HT1080 (cell line): Measurements from ENCODE around the gene MRPL44. TPM values are rescaled to one million over a fixed set of nuclear protein-coding genes. Genes with fewer than 3 reads are reported as not detected.

Source experiments
- DNase-seq: peaks from one replicate; pipeline ENCODE4 v3.0.0-alpha.2; 2015; ENCODE audit warnings: low read depth
- total RNA-seq: library from RNA; depleted of rRNA; stranded (reverse); fragments of >200 nt; shearing (Covaris generic); gene quantifications from 2 replicates; pipeline ENCODE4 v1.2.3, GENCODE V29; 2014

The MRPL44 gene
- total RNA-seq, 1 experiment from 2014 or later, result 47.8 TPM

GRCh38 chr2:223935459-223936125, 21.7 kb upstream of the MRPL44 start:
- DNase-seq, result no peak

GRCh38 chr2:223936862-223937326, 20.4 kb upstream of the MRPL44 start:
- no peak for DNase-seq

- DNase-seq, result no peak
These were observed 19.7 kb upstream of the MRPL44 start for GRCh38 chr2:223937535-223937934.

GRCh38 chr2:223939438-223939837, 17.8 kb upstream of the MRPL44 start:
- DNase-seq, result peak; percentile 46

DNA sequence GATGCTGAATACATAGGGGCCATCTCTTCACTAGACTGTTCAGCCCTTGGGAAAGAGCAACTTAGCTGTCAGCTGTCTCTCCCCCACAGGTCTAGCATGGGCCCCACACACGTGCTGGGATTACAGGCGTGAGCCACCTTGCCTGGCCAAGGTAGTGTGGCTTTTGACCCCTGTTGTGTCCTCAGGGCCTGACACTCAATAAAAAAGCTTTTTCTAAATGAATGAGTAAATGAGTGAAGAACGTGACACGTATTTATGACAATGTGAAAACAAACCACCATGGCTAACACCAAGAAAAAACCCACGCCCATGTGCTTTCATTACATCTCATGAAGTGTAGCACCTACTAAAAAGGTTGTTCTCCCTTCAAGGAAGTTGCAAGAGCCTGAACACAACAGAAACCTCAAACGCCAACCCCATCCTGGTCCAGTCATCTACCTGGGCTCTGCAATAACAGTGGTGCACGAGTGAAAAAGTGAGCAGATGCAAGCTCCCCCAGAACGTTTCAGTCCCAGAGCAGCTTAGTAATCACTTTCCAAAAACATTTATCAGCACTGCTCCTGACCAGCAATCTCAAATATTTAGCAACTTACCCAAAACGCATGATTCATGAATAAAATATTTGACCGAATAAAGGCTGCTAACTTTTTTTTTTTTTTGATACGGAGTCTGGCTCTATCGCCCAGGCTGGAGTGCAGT, 15.5 kb upstream of the MRPL44 start:
- DNase-seq, result peak; percentile 90

- no peak for DNase-seq
These were observed 14.1 kb upstream of the MRPL44 start for GRCh38 chr2:223943135-223943534.

DNA sequence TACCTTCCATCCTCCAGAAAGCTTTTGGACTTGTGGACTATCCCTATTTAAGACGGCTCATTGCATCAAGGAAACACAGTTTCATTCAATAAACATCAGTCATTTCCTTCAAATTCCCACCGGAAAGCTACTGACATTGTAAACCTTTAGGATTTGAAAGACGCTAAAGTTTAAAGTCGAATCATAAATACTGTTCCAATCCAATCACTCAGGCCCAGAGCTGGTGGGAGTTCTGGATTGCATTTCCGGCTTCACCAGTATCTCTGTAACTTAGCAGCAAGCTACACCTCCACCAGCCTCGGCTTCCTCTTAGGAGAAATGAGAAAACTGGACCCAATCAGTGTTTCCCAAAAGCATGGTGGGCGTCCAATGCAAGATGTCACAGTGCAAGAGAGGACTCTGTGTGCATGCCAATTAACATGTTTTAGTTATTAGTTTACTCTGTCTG, 13.7 kb upstream of the MRPL44 start:
- DNase-seq, result peak; percentile 78

DNA sequence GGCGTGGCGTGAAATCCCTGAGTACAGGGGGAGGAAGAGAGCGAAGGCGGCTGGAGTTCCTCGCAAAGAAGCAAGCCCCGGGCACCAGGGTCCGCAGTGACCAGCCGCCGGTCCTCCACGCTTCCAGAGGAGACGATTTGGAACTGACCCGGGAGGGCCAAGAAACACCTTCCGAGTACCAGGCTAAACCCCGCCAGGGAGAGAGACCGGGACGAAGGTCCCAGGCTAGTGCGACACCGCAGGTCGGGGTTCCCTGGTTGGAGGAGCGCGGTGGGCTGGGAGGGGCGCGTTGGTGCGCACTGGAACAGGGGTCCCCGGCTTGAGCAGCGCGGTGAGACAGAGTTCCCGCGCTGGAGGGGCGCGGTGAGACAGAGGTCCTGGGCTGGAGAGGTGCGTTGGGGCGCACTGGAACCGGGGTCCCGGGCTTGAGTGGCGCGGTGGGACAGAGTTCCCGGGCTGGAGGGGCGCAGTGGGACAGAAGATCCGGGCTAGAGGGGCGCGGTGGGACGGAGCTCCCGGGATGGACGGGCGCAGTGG, 13.0 kb upstream of the MRPL44 start:
- peak; percentile 31 for DNase-seq

- DNase-seq, result peak; percentile 87
These were observed 12.3 kb upstream of the MRPL44 start, which contains the start of gene WDFY1 for GRCh38 chr2:223944703-223945531. TSS of gene WDFY1 (minus strand) at chr2:223945335. CDS start at chr2:223945284, 51 bp downstream.

- no peak for DNase-seq
These were observed 11.5 kb upstream of the MRPL44 start for GRCh38 chr2:223945755-223946154.

GRCh38 chr2:223947711-223948205, 9.5 kb upstream of the MRPL44 start:
- DNase-seq, result no peak

DNA sequence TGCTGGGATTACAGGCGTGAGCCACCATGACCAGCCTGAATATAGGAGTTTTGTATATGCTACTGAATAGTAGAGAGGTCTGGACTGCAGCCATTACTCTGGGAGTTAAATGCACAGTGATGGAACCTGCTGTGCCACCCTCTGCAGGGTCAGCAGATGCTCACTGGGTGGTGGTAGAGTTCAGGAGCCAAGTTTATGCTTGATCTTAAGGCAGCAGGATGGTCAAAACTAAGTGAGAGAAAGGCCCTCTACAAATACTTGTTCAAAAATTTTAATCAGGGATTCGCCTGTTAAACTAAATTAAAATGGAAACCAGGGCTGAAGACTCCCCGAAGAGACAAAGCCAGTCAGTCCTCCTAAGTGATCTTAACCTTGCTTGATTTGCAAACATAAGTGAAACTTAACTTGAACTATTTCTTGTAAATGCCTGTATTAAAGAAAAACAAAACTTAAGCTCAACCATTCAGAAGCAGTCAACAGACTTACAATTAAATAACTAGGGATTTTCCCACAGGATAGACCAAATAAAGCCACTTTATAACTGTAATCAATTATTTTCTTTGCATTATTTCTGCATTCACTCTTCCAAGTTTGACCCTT, 7.9 kb upstream of the MRPL44 start:
- DNase-seq, result no peak

- no peak for DNase-seq
These were observed 6.6 kb upstream of the MRPL44 start for GRCh38 chr2:223950448-223951347.

DNA sequence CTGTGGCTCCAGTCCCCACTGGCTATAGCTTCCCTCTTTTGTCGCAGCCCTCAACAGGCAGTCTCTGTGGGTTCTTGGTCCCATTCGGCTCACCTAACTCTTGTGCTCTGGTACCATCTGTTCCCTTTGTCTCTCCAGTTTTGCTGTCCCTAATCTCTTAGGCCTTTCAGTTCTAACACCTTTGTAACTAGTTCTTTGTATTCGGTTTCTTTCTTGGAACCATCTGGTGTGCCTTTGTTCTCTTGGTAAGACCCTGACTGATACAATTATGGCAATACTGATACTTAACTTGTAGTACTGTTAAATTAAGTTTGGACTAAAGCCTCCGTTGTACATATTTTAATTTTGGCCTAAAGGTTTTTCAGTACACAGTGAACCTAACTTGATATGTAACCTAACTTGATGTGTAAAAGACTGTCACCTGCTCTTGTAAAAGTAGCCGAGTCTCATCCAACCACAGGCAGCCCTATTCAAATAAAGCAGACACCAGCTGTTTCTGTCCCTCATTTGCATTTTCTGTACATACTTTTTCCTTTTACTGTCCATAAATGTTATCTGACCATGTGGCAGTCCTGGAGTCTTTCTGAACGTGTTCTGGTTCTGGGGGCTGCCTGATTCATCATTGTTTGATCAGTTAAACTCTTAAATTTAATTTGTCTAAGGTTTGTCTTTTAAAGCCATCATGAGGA, 4.8 kb upstream of the MRPL44 start:
- DNase-seq, result no peak

DNA sequence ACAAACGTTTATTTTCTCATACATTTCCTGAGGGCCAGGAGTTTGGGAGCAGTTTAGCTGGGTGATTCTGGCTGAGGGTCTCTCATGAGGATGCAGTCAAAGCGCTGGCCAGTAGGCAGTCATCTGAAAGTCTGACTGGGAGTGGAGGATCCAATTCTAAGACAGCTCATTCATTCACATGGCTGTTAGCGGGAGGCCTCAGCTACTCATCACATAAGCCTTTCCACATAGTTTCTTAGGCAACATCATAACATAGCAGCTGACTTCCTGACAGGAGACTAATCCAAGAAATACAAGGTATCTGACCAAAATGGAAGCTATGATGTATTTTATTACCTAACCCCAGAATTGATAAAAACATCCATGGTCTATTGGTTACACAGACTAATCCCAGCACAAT, 2.9 kb upstream of the MRPL44 start:
- peak; percentile 81 for DNase-seq

- no peak for DNase-seq
These were observed 963 bp upstream of the MRPL44 start for GRCh38 chr2:223956300-223956699.

- DNase-seq, result no peak
These were observed 2.4 kb downstream of the MRPL44 start for GRCh38 chr2:223959688-223960087.

DNA sequence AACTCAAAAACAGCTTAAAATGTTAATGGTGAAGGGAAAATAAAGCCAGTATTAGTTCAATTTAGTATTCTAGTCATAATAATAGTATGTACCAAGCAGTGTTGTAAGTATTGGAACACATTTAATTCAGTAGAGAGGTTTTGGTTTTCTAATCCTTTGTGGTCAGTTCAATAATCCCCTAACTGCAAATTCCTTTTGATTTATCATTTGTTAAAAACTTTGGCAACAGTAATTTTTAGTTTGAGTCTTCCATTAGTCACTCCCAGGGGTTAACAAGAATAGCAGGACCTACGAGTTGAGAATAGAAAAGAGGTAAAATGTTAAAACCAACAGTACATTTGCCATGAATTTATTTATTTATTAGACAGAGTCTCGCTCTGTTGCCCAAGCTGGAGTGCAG, 10.7 kb downstream of the MRPL44 start:
- no peak for DNase-seq

DNA sequence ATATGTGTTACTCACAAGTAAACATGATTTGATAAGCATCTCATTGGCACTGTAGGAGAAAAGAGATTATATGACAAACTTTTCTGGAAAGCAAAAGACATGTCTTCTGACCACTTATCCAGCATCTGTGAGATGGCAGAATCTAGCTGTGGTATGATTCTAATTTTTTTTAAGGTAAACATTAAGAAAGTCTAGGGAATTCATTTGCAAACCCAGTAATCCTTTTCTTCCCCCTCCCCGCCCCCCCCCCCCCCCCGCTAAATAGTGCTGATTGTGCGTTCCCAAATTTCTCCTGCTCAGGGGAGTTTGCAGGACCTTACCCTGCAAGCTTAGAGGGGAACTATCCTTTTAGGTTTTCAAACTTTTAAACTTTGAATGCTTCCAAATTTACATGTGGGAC, 12.1 kb downstream of the MRPL44 start:
- no peak for DNase-seq
